GM06990 (cell line): Measurements from ENCODE around the gene PARVA.

Experiments used
- DNase-seq: peaks from one replicate; pipeline ENCODE4 v3.0.0-alpha.2; 2011; ENCODE audit not compliant: insufficient read length; ENCODE audit errors: extremely low read depth
- H3K27me3 ChIP-seq: replicated peaks from 2 replicates; pipeline ENCODE4 v1.6.0; 2011; ENCODE audit warnings: low read length; ENCODE audit not compliant: control insufficient read depth, insufficient read depth
- H3K36me3 ChIP-seq: 2 replicates; pipeline ENCODE4 v1.5.1; 2011; ENCODE audit warnings: low read length; ENCODE audit not compliant: control insufficient read depth, insufficient read depth
- H3K4me3 ChIP-seq: replicated peaks from 2 replicates; pipeline ENCODE4 v1.5.1; 2011; ENCODE audit warnings: low read depth, mild to moderate bottlenecking, control low read depth, low read length
- TF ChIP-seq, protein P1 (sequence below): IDR thresholded peaks from 2 replicates; pipeline ENCODE4 v1.5.1; 2011; ENCODE audit warnings: low read length, control low read depth, mild to moderate bottlenecking, inconsistent platforms; ENCODE audit not compliant: insufficient read depth, poor library complexity, severe bottlenecking

PARVA gene

DNA sequence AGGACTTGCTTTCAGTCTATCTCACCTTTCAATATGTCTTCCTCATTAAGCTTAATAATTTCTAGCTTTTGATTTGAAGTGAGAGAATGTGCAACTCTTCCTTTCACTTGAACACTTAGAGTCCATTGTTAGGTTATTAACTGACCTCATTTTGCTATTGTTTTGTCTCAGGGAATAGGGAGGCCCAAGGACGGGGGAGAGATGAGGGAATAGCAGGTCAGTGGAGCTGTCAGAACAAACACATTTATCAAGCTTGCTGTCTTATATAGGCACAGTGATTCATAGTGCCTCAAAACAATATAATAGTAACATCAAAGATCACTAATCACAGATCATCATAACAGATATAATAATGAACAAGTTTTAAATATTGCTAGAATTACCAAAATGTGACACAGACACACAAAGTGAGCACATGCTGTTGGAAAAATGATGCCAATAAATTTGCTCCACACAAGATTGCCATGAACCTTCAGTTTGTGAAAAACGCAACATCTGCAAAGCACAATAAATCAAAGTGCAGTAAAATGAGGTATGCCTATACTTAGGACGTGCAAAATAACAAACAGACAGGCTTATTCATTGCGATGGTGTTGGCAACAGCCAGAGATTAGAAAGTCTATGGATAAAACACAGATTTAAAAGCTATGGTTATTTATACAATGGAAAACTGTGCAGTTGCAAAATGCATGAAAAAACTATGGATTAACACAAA, 190.5 kb downstream of the PARVA start:
- Histone ChIP-seq H3K36me3 (no peaks in the 10 kb centered on the region), H3K27me3 (no peaks in the 10 kb centered on the region; the same call in 1 of the 2 replicates), H3K4me3 (no peak overlapping the region)
- TF ChIP-seq, protein P1, sequence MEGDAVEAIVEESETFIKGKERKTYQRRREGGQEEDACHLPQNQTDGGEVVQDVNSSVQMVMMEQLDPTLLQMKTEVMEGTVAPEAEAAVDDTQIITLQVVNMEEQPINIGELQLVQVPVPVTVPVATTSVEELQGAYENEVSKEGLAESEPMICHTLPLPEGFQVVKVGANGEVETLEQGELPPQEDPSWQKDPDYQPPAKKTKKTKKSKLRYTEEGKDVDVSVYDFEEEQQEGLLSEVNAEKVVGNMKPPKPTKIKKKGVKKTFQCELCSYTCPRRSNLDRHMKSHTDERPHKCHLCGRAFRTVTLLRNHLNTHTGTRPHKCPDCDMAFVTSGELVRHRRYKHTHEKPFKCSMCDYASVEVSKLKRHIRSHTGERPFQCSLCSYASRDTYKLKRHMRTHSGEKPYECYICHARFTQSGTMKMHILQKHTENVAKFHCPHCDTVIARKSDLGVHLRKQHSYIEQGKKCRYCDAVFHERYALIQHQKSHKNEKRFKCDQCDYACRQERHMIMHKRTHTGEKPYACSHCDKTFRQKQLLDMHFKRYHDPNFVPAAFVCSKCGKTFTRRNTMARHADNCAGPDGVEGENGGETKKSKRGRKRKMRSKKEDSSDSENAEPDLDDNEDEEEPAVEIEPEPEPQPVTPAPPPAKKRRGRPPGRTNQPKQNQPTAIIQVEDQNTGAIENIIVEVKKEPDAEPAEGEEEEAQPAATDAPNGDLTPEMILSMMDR, result no peak
- no peak for DNase-seq

DNA sequence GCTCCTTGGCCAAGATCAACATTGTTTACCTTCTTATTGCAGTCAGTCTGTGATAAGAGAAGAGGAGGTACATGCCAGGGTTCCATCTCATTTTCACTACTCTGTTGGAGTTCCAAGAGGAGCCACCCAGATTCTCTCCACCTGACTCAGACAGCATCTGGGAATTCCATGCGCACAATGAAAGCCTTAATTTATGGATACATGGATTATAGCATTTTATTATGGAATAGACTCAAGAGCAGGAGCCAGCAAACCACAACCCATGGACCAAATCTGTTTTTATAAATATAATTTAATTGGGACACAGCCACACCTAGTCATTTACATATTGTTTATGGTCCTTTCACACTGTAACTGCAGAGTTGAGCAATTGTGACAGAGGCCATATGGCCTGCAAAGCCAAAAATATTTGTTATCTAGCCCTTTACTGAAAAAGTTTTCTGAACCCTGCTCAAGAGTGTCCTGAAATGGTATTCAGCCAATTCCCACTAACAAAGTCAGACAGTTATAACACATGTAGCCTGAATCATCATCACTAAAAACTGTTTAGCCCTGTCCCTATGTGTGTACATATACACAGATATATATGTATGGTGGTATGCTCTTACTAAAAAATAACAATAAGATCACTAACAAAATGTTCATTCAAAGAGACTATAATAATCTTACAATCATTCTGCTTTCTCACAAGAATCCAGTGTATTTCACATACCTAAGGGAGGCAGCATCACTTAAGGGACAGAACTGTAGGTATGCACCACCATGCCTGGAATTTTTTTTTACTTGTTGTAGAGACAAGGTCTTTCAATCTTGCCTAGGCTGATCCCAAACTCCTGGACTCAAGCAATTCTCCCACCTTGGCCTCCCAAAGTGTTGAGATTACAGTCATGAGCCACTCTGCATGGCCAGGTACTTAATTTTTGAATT, 192.4 kb downstream of the PARVA start:
- TF ChIP-seq, protein P1, result no peak
- no peak for DNase-seq
- Histone ChIP-seq H3K36me3 (no peaks in the 10 kb centered on the region), H3K4me3 (no peak overlapping the region), H3K27me3 (no peaks in the 10 kb centered on the region; the same call in 1 of the 2 replicates)

DNA sequence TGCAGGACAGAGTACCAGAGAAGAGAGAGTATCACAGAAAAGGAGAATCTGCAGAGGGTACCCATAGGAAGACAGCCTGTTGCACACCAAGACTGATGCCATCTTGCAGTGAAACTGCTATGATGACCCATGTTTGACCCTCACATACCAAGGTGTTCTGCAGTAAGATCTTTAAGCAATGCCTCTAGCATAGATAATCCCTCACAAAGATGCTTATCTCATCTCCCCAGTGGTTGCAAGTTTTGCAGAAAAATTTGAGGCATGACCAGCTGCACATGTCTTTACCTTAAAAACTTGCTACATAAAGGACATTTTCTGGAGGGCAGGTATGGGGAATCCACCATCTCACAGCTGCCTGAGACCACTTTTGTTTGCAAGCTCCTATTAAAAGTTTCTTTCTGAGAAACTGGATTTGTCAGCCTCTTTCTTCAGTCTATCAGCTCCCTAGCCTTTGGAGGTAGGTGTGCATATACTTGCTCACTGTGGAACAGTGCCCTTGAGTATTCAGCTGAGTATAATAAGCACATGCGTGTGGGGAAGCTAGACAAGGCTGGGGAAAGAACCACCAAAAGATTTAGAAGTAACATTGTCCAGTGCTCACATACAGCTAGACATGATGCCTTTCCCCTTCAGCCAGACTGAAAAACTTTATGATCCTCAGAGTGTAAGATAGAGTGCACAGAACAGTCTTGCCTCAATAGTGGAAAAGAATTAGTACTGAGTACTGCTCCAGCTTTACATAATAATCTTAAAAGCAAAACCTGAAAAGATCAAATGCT, 196.5 kb downstream of the PARVA start:
- TF ChIP-seq, protein P1, result no peak
- no peak for DNase-seq
- no peaks in the 10 kb centered on the region for H3K27me3 ChIP-seq
- no peak overlapping the region for H3K4me3 ChIP-seq
- H3K36me3 ChIP-seq, result no peaks in the 10 kb centered on the region

DNA sequence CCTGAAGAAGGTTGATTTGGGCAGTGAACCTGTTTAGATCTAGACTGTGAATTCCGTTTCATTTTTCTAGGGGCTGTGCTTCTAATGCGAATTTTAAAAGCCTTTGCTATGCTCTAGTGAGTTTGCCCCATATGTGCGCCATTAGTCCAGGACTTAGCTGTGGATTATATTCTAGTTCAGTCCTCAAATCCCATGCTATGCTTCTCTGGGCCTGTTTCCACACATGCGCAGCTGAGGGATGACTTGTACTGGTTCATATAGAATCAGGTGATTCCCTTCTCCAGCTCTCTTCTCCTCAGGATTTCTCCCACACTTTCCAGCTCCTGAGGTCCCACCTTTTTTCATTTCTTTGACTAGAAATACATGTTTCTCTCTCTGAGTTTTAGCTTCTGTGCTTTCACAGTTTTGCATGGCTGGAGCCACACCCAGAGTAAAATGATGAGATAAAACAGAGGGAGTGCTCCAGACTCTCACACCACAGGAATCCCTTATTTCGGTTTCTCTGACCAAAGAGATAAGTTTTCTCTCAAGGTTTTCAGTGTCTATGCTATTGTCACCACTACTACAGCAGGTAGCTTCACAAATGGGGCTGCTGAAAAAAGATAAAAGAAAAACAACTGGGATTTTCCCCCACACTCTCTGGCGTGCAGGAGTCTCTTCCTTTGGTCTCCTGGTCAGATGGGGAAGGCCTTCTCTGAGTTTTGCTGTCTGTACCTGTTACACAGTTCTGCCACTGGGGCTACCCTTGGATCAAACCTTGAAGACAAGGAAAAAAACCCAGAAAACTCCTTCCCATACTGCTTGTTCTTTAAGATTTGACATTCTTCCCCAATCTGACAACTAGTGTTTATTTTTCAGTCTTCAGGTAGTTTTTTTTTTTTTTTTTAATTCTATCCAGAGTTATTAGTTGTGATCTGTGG, 200.6 kb downstream of the PARVA start:
- no peaks in the 10 kb centered on the region for H3K36me3 ChIP-seq
- TF ChIP-seq, protein P1, result no peak
- no peak overlapping the region for H3K4me3 ChIP-seq
- no peaks in the 10 kb centered on the region for H3K27me3 ChIP-seq
- DNase-seq, result no peak

DNA sequence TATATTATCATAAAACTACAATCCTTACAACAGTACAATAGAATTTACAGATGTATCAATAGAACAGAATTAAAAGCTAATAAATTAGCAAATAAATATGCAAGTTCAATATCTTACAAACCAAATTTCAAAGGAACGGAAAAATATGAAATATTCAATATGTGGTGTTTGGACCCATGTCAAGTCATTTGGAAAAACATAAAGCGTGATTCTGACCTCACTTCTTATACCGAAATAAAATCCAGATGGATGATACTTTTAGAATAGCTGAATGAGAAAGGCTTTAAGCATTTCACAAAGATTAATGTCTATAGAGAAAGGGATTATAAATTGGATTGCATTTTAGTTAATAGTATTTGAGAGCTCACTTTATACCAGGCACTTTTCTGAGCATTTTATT, 204.0 kb downstream of the PARVA start:
- TF ChIP-seq, protein P1, result no peak

More for the DNA sequence above, 204.0 kb downstream of the PARVA start:
- Histone ChIP-seq H3K27me3 (no peaks in the 10 kb centered on the region), H3K4me3 (no peak overlapping the region), H3K36me3 (no peaks in the 10 kb centered on the region)
- no peak for DNase-seq
